ENCODE data around the gene PIGO.
A peak's percentile ranks its signal among the peaks of the same experiment; 100 is the strongest.

The PIGO gene

DNA sequence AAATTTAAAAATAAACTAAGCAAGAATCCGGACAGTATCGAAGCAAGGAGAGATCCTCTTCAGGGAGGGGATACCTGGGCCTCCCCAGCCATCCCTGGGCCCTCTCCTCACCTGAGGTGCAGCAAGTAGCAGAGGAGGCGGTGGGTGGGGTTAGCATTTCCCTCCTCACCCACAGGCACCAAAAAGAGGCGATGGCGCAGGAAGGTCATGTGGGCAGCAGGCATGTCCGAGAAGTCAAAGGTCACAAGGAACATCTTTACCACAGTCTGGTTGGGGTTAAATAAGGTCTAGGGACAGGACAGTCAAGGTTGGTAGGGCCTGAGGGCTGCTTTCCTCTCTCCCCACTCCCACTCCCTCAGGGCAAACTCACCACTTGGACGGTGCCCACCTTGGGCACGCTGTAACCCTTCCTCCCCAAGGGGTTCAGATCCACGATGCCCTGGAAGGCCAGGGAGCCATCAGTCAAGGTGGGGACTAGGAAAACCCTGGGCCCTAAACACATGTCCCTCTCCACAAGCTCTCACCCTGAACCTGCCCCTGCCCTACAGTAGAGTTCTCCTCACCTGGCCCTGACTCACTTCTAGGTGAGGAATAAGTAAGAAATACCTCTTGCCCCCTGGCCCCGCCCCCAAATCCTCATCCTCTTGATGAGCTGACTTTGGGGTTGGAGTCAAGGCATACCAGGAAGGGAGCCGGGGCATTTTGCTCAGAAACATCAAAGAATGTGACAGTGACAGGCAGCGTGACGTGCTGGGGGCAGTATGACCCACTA is 9.4 kb upstream of the PIGO start:
- TF ChIP-seq, protein P1, sequence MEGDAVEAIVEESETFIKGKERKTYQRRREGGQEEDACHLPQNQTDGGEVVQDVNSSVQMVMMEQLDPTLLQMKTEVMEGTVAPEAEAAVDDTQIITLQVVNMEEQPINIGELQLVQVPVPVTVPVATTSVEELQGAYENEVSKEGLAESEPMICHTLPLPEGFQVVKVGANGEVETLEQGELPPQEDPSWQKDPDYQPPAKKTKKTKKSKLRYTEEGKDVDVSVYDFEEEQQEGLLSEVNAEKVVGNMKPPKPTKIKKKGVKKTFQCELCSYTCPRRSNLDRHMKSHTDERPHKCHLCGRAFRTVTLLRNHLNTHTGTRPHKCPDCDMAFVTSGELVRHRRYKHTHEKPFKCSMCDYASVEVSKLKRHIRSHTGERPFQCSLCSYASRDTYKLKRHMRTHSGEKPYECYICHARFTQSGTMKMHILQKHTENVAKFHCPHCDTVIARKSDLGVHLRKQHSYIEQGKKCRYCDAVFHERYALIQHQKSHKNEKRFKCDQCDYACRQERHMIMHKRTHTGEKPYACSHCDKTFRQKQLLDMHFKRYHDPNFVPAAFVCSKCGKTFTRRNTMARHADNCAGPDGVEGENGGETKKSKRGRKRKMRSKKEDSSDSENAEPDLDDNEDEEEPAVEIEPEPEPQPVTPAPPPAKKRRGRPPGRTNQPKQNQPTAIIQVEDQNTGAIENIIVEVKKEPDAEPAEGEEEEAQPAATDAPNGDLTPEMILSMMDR (IDR thresholded peaks at IDR 0.05; ENCODE audit: low read depth, low read length): no peak
- TF ChIP-seq EZH2phosphoT487 (IDR thresholded peaks at IDR 0.05; ENCODE audit: low read depth): no peak
- peaks cover 19% of the 10 kb centered on the region for H3K79me2 ChIP-seq (ENCODE audit: low read length)
- H2AFZ ChIP-seq (ENCODE audit: low read depth, low read length): no peak overlapping the region
- H3K9ac ChIP-seq (ENCODE audit: low read length): no peak overlapping the region
- H3K27ac ChIP-seq (ENCODE audit: low read length): no peak overlapping the region
- H4K20me1 ChIP-seq (ENCODE audit: insufficient read depth, low read length): 0 out of 2 replicates have a peak, but pooled peaks cover 5% of the 10 kb centered on the region
- peaks cover 18% of the 10 kb centered on the region for H3K4me1 ChIP-seq (ENCODE audit: low read length)
- no peak overlapping the region for H3K4me3 ChIP-seq (ENCODE audit: low read length)
- H3K27me3 ChIP-seq (ENCODE audit: low read depth, low read length): no peaks in the 10 kb centered on the region
- H3K9me3 ChIP-seq (ENCODE audit: insufficient read depth, low read length): no peaks in the 10 kb centered on the region
- no peak overlapping the region for H3K4me2 ChIP-seq (ENCODE audit: low read length)
- H3K36me3 ChIP-seq (replicated peaks; ENCODE audit: low read depth, low read length): peaks cover 13% of the 10 kb centered on the region

DNA sequence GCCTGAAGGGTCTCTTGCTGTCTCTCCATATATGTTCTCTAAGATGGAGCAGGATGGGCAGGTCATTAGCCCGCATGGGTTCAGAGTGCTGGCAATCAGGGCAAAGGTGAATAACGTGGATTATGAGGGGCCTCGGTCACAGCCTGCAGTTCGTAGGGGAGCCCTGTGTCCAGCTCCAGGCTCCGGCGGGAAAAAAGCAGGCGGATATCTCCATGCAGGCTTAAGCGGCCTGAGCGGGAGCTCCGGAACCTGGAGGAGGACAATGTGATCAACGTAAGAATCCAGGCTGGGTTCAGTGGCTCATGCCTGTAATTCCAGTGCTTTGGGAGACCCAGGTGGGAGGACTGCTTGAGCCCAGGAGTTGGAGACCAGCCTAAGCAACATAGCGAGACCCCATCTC is 8.7 kb upstream of the PIGO start:
- peaks cover 18% of the 10 kb centered on the region for H3K36me3 ChIP-seq (replicated peaks; ENCODE audit: low read depth, low read length)
- H2AFZ ChIP-seq (ENCODE audit: low read depth, low read length): no peak overlapping the region
- H3K79me2 ChIP-seq (ENCODE audit: low read length): peaks cover 19% of the 10 kb centered on the region
- H3K27me3 ChIP-seq (ENCODE audit: low read depth, low read length): no peaks in the 10 kb centered on the region
- no peak overlapping the region for H3K4me3 ChIP-seq (ENCODE audit: low read length)
- no peak overlapping the region for H3K9ac ChIP-seq (ENCODE audit: low read length)
- H3K9me3 ChIP-seq (ENCODE audit: insufficient read depth, low read length): no peaks in the 10 kb centered on the region
- H3K4me2 ChIP-seq (ENCODE audit: low read length): no peak overlapping the region
- peaks cover 13% of the 10 kb centered on the region for H3K4me1 ChIP-seq (ENCODE audit: low read length)
- H4K20me1 ChIP-seq (ENCODE audit: insufficient read depth, low read length): 0 out of 2 replicates have a peak, but pooled peaks cover under 1% of the 10 kb centered on the region
- H3K27ac ChIP-seq (ENCODE audit: low read length): no peak overlapping the region
- TF ChIP-seq EZH2phosphoT487 (IDR thresholded peaks at IDR 0.05; ENCODE audit: low read depth): no peak
- TF ChIP-seq, protein P1 (IDR thresholded peaks at IDR 0.05; ENCODE audit: low read depth, low read length): no peak

DNA sequence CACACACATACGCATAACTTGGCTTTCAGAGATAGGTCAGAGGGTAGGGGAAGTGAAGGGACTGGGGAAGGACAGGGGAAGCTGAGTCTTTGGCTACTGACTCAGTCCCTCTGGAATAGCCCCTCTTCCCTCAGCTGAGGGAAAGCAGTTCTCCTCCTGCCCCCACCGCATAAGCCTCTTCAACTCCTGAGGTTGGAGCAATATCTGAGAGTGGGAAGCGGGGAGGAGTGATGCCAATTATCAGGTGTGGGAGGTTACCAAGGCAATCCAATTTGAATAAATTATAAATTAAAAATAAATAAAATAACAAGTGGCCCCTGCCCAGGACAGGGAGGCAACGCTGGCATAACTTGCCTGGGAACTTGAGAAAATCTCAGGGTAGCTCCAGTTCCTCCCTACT is 8.2 kb upstream of the PIGO start:
- Histone ChIP-seq H3K79me2 (ENCODE audit: low read length) (peaks cover 19% of the 10 kb centered on the region), H3K4me3 (ENCODE audit: low read length) (no peak overlapping the region), H2AFZ (ENCODE audit: low read depth, low read length) (no peak overlapping the region), H3K4me1 (ENCODE audit: low read length) (peaks cover 13% of the 10 kb centered on the region), H3K27ac (ENCODE audit: low read length) (no peak overlapping the region), H3K4me2 (ENCODE audit: low read length) (no peak overlapping the region), H3K27me3 (ENCODE audit: low read depth, low read length) (no peaks in the 10 kb centered on the region), H3K36me3 (replicated peaks; ENCODE audit: low read depth, low read length) (peaks cover 22% of the 10 kb centered on the region), H3K9me3 (ENCODE audit: insufficient read depth, low read length) (no peaks in the 10 kb centered on the region), H3K9ac (ENCODE audit: low read length) (no peak overlapping the region), H4K20me1 (ENCODE audit: insufficient read depth, low read length) (no peaks in the 10 kb centered on the region)
- TF ChIP-seq, protein P1 (IDR thresholded peaks at IDR 0.05; ENCODE audit: low read depth, low read length): no peak
- TF ChIP-seq EZH2phosphoT487 (IDR thresholded peaks at IDR 0.05; ENCODE audit: low read depth): no peak

DNA sequence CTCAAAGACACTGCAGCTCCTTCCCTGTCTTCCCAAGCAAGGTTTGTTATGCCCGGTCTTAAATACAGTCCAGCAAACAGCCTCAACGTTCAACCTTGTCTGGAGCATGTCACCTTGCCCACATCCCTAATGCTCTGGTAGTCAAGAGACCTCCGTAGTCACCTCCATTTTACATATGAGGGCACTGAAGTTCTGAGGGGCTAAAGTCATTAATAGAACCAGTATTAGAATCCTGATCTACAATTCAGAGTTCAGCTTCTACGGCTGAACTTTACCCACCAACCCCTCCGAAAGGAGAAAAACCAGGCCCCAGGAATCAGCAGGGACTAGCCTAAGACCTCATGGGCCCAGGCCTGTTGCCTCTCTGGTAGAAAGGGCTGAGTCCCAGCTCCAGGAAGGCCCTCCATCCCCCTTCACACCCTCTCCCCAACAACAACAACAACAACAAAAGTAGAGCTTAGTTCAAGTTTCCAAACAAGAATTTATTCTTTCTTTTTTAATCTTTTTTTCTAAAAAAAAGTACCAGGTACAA is 7.3 kb upstream of the PIGO start:
- Histone ChIP-seq H3K9me3 (ENCODE audit: insufficient read depth, low read length) (no peaks in the 10 kb centered on the region), H4K20me1 (ENCODE audit: insufficient read depth, low read length) (no peaks in the 10 kb centered on the region), H3K36me3 (replicated peaks; ENCODE audit: low read depth, low read length) (peaks cover 23% of the 10 kb centered on the region), H3K9ac (ENCODE audit: low read length) (peak overlapping the region; percentile 41; the same call in 1 of the 2 replicates), H3K4me3 (ENCODE audit: low read length) (peak overlapping the region; percentile 97), H3K27ac (ENCODE audit: low read length) (peak overlapping the region; percentile 26; the same call in 1 of the 2 replicates), H3K4me2 (ENCODE audit: low read length) (peak overlapping the region; percentile 79), H3K79me2 (ENCODE audit: low read length) (peaks cover 19% of the 10 kb centered on the region), H2AFZ (ENCODE audit: low read depth, low read length) (no peak overlapping the region), H3K4me1 (ENCODE audit: low read length) (peaks cover 13% of the 10 kb centered on the region), H3K27me3 (ENCODE audit: low read depth, low read length) (no peaks in the 10 kb centered on the region)
- no peak for TF ChIP-seq EZH2phosphoT487 (IDR thresholded peaks at IDR 0.05; ENCODE audit: low read depth)
- TF ChIP-seq, protein P1 (IDR thresholded peaks at IDR 0.05; ENCODE audit: low read depth, low read length): no peak
